CD4-positive, alpha-beta T cell treated with Interleukin-17A for 1 hour (primary cell): ENCODE results near the gene CHP1.
"Not testable (repeated sequence)": the region's sequence is repeated elsewhere in the genome, so short reads cannot be mapped to it uniquely, and the experiment has no call there.

ENCODE experiments used
- DNase-seq: peaks from one replicate; pipeline ENCODE4 v3.0.0-alpha.2; 2020

CHP1 gene

DNA sequence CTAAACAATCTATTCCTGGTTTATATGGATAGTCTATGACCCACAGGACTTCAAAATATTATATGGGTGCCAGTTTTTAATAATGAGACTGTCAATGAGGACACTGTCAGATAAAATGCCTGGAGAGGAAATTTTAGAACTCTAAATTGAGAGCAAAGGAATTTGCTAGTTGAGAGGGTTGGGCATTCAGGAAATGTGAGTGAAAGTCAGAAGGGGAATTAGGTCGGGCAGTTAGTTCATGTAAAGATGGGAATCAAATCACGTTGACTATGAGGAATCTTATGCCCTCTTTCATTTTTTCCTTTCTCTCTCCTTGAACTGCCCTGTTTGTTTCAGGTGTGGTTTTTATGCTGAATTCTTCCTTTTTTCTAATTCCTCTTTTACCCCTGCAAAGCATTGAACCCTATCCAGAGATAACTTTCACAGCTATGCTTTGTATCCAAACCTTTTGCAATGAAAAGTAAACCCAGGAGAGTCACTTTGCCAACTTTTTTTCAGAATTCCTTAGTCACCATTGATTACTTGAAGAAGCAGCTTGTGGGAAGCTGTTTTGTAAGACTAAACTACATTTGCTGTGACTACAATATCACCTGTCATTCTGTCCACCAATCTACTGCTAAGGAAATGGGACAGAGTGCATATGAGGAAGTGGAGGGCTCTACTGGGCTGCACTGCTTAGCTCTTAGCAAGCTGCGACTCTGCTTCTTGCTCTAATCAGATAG, 27.8 kb downstream of the CHP1 start:
- DNase-seq = no peak

DNA sequence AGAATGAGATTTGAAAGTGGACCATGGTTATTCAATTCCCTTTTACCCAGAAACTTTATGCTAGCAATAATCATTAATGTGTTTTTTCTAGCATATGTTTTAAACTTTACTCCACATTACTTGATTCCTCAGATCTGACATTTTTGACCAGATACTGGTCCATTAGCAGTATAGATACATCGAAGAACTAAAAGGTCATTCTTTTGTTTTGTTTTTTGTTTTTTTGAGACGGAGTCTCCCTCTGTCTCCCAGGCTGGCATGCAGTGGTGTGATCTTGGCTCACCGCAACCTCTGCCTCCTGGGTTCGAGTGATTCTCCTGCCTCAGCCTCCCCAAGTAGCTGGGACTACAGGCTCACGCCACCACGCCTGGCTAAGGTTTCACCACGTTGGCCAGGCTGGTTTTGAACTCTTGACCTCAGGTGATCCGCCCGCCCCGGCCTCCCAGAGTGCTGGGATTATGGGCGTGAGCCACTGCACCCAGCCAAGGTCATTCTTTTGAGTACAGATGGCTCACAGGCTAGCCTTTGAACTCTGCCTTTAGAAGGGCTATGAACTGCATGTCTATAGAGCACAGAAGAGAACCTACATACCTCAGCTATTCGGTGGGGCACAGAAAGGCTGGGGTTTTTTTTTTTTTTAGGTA, 28.6 kb downstream of the CHP1 start:
- no peak for DNase-seq

DNA sequence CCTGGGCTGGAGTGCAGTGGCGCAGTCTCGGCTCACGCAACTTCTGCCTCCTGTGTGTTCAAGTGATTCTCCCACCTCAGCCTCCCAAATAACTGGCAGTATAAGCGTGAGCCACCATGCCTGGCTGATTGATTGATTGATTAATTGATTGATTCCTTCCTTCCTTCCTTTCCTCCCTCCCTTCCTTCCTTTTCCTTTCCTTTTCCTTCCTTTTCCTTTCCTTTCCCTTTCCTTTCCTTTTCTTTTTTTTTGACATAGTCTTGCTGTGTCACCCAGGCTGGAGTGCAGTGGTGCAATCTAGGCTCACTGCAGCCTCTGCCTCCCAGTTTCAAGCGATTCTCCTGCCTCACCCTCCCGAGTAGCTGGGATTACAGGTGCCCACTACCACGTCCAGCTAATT, 29.9 kb downstream of the CHP1 start:
- DNase-seq = not testable (repeated sequence)

DNA sequence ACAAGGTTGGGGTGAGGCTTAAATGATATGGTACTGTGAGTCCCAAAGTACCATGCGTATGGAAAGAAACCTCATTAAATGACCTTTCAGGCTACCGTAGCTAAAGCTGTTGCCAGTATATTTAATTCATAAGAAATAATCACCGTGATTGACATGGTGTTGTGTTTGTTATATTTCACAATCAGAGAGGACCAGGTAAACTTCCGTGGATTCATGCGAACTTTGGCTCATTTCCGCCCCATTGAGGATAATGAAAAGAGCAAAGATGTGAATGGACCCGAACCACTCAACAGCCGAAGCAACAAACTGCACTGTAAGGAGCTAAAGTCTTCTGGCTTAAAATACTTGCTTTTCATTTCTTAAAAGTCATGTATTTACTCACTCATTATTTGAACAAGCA, 31.5 kb downstream of the CHP1 start:
- no peak for DNase-seq

DNA sequence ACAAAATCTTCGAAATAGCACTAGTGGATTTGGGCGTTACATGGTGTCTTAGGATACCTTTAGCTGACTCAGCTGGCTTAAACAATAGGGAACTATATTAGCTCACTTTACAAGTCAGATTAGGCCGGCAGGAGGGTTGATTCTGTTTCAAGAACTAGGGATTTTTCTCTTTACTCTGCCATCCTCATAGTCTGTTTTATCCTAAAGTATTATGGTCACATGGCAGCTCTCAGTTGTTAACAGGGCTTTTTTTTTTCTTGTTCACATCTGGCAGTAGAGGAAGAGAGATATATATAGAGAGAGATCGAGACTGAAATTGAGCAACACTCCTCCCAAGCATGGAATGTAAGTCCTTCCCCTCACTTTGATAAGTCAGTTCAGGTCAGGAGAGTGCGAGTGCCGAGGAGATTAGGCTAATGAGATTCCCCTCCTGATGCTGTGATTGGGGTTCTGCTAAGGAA, 32.9 kb downstream of the CHP1 start:
- no peak for DNase-seq

DNA sequence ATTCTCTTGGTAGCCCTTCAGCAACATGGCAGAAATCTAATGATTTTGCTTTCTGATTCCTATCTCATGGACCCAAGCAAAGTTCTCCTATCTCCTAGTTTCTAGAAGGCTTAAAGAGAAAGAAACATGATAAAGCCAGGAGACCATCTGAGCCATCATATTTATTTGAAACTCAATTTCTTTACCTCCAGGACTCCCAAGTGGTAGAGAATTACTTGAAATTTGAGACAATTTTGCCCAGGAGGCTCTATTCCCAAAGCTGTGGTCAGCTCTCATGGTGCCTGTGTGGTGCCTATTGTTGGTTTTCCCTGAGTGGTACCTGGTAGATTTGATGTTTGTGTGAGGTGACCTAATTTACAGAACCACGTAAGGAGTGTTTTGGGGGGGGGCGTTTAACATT, 38.8 kb downstream of the CHP1 start:
- DNase-seq = no peak

DNA sequence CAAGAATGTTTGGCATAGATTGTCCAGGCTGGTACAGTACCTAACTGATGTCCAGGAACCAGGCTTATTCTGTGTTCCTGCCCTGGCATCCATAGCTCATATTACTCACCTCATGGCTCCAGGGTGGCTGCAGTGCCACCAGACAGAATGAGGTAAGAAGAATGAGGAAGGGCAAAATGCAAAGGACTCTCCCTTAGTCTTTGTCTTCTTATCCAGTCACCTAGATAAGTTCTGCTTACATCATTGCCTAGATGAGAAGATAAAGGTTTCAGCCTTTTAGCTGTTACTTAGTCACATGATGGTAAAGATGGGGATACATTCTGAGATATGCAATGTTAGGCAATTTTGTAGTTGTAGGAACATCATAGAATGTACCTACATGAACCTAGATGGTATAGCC, 45.8 kb downstream of the CHP1 start:
- DNase-seq = no peak

DNA sequence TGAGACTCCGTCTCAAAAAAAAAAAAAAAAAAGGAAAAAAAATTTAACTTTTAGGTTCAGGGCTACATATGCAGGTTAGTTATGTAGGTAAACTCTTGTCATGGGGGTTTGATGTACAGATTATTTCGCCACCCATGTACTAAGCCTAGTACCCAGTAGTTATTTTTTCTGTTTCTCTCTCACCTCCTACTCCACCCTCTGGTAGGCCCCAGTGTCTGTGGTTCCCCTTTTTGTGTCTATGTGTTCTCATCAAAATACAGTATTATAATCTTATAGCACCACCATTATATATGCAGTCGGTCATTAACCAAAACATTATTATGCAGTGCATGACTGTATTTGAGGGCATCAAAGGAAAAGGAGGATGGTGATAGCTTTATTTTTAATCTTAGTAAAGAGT, 47.3 kb downstream of the CHP1 start:
- no peak for DNase-seq

DNA sequence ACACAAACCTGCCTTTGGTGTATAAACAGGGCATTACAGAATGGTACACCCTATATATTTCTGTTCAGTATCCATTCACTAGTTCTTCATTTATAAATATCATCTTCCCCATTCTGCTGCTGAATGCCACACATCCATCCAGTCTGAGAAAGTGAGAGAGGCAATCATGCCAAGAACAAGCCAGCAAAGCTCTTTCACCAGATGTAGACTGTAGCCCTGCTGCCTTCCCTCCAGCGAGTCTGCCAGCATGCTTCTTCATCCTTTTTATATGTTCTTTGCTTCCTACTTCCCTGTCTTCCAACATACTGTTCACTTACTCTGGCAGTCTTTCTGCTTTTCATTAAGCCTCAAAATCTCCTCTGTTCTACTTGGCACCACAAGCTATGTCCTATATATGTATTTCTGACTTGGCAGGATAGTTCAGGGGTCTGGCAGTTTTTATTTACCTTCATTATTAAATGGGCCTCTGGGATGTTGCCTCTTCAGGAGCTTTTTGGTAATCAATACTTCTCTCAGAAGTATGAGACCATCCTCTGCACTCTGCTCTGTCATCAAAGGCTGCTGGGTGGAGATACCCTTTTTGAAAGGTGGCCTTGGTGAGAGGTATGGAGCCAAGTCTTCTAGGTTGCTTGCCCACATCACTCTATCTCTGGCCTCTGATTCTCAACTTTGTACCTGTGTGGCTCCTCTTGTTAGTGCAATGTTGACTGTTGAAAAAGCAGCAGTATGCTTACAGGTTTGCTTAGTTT, 48.6 kb downstream of the CHP1 start:
- no peak for DNase-seq

DNA sequence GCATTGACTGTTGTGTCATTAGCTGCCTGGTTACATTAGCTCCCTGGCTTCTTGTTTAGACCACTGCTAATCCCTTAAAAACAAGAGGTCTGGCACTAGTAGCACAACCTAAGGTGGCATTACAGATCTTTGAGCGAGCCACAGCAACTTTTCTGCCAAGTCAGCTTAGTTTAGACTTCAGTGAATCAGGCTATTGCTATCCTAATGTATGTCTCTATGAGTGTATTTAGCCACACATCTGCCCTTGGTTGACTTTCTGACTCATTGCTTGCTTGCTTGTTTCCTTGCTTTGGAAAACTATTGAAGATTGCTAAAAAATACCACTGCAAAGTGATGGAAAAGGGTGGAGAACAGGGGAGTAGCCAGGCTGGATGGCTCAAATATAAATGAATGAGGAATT, 50.2 kb downstream of the CHP1 start:
- no peak for DNase-seq

DNA sequence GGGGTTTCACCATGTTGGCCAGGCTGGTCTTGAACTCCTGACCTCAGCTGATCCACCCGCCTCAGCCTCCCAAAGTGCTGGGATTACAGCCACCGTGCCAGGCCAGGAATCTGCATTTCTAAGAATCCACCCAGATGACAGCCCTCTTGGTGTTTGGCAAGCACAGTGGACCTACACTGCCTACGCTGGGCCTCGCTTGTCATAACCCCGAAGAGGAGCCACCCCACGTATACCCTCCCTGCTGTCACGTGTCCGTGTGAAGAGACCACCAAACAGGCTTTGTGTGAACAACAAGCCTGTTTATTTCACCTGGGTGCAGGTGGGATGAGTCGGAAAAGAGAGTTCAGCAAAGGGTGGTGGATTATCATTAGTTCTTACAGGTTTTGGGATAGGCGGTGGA, 51.4 kb downstream of the CHP1 start:
- not testable (repeated sequence) for DNase-seq

DNA sequence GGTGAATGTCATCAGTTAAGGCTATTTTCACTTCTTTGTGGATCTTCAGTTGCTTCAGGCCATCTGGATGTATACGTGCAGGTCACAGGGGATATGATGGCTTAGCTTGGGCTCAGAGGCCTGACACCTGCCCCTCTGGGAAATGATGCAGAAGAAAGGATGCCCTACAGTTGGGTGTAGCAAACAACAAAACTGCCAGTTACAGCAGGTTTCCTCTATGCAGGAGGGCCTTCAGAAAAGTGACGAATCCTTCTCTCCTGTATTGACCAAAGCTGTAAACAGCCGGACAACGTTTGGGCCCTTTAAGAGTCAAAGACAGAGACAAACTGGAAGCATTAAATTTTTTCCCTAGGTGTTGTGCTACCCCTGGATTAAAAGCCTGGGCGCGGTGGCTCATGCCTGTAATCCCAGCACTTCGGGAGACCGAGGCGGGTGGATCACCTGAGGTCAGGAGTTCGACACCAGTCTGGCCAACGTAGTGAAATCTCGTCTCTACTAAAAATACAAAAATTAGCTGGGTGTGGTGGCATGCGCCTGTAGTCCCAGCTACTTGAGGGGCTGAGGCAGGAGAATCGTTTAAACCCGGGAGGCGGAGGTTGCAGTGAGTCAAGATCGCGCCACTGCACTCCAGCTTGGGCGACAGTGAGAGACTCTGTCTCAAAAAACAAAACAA, 52.0 kb downstream of the CHP1 start:
- peak; percentile 3 for DNase-seq

DNA sequence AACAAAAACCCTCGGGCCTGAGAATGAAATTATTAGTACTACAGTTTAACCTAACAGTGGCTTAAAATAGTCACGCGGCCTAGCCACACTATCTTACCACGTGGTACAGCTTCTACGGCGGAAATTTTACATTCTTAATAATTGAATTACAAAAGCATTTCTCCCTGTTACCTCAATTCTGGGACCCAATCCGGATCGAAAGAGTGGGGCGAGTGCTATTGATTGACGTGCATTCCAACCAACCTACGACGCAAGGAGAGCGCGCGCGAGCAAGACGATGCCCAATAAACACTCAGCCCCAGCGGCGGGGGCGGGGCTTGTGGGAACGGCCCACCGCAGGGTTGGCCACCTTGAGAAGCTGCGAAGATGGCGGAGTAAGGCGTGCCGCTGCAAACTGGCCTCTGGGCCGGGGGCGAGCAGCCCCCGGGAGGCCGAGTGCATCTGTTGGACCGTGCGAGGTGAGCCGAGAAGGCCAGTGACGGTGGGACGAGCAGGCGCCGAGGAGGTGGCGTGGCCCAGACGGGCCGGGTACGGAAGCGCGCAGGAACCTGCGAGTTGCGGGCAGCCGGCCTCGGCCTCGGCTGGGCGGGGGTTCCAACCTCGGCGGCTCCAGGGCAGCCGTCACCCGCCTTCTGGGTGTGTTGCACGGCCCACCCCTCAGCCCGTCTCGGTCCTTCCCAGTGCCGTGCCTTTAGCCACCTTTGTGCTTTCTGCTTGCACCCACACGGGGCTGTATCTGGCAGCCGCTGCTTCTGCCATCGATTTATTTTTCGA, 52.8 kb downstream of the CHP1 start:
- peak; percentile 99 for DNase-seq

DNA sequence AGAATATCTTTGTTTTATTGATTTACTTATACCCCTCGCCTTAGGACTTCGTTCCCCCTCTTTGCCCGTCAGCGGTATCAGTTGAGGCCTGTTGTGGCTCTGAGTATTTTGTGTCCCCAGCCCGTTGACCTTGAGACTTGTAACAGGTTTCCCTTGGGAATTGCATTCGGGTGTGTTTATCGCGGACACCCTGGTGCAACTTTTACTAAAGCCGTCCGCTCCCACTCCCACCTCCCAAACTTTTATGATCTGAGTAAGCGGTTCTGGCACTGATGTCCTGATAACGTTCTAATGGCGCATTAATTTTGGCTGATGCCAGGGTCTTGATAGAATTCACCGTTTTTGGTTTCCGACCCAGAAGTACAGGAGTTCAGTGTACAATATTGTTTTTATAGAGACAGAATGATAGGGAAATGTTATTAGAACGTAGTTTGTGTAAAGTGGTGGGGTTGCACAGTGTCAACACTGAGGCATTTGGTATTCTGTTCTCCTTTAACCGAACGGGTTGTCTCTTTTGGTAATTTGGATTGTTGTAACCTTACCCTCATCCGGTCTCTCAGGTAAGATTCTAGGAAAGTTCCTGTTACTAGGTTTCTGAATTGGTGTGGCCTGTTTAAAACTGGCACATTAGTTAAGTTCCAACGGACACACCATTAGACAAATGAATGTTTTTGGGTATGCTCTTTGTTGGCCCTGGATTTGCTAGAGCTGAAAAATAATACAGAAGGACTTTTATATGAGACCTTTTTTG, 53.5 kb downstream of the CHP1 start:
- DNase-seq = peak; percentile 39

DNA sequence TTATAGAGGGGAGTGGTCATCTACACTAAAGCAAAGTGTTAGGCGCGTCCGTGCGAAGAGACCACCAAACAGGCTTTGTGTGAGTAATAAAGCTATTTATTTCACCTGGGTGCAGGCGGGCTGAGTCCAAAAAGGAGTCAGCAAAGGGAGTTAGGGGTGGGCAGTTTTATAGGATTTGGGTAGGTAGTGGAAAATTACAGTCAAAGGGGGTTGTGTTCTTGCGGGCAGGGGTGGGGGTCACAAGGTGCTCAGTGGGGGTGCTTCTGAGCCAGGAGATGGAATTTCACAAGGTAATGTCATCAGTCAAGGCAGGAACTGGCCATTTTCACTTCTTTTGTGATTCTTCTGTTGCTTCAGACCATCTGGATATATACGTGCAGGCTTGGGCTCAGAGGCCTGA, 54.2 kb downstream of the CHP1 start:
- peak; percentile 6 for DNase-seq

DNA sequence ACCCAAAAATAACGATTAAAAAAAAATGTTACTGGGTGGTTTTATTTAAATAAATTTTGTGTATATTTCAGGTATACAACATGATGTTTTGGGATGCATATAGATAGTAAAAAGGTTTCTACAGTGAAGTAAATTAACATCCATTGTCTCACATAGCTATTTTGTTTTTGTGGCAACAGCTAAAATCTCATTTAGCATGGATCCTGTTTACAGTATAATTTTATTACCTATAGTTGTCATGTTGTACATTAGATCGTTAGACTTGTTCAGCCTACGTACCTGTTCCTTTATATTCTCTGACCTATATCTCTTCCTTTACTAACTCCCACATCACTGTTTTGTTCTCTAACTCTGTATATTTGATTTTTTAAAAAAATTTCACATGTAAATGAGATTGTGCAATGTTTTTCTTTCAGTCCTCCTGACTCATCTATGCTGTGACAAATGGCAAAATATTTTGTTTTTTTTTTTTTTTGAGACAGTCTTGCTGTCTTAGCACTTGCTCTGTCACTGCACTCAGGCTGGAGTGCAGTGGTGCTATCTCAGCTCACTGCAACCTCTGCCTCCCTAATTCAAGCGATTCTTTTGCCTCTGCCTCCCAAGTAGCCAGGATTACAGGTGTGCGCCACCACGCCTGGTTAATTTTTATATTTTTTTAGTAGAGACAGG, 55.7 kb downstream of the CHP1 start:
- DNase-seq = no peak

DNA sequence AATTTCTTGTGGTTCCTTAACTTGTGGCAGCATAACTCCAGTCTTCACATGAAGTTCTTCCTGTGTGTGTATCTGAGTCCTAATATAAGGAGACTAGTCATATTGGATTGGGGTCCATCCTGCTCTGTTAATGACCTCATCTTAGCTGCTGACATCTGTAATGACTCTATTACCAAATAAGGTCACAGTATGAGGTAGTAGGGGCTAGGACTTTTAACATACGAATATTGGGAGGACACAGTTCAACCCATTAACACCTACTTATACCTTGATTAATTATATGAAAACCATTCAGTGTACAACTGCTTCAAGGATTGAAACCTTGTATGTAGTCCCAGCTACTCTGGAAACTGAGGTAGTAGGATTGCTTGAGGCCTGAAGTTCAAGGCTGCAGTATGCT, 57.4 kb downstream of the CHP1 start:
- no peak for DNase-seq

DNA sequence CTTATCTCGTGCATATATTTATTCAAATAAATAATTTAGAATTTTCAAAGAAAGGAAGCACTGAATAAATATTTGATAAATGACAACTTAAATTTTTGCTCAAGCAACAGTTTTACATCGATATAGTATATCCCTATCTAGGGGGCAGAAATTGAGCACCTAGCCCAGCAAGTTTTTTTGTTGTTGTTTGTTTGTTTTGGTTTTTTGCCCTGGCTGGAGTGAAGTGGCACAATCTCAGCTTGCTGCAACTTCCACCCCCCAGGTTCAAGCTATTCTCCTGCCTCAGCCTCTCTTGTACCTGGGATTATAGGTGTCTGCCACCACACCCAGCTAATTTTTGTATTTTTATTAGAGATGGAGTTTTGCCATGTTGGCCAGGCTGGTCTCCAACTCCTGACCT, 58.9 kb downstream of the CHP1 start:
- no peak for DNase-seq

DNA sequence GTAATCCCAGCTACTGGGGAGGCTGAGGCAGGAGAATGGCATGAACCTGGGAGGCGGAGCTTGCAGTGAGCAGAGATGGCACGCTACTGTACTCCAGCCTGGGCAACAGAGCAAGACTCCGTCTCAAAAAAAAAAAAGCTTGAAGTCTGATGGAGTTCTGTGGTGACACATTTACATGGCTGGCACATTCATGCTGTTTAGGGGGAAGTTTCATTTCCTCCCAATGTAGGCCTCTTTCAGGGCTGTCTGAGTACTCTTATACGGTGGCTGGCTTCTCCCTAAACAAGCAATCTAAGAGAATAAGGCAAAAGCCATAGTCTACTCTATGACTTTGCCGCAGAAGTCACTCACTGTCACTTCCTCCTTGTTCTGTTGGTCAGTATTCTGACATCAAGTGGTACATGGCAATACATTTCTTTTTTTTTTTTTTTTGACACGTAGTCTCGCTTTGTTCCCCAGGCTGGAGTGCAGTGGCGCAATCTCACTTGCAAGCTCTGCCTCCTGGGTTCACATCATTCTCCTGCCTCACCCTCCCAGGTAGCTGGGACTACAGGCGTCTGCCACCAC, 60.1 kb downstream of the CHP1 start:
- DNase-seq = peak; percentile 7

DNA sequence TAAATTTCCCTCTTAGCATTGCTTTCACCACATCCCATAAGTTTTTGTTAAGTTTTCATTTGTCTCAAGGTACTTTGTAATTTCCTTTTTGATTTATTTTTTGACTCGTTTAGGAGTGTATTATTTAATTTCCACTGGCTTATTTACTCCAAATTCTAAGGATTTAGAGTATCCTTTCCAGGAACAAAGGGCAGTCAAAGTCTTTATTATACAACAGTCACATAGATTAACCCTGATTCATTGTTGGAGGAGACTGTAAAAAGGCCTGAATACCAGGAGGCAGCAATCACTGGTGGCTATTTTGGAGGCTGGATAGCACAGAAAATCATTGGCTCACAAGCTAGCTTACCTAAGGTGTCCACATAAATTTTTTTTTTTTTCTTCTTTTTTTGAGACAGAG, 61.5 kb downstream of the CHP1 start:
- no peak for DNase-seq

DNA sequence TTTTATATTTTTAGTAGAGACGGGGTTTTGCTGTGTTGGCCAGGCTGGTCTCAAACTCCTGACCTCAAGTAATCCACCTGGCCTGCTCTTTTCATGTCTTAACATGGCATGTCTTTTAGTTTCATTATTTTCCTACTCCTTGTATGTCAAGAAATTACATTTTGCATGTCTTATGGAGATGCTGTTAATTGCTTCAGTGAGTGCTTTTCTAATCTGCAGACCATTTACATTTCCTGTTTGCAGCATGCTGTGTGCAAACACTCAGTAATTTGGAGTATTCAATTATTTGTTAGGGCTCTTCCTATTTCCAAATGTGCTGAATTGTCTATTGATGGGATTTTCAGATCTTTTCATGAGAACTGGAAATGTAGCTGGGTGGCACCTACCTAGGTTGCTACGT, 70.1 kb downstream of the CHP1 start:
- not testable (repeated sequence) for DNase-seq
